ENCODE measurements around the gene HSD17B11.

GRCh38 chr4:87353592-87353991 is 37.4 kb downstream of the HSD17B11 start:
- TF ChIP-seq, protein P1, sequence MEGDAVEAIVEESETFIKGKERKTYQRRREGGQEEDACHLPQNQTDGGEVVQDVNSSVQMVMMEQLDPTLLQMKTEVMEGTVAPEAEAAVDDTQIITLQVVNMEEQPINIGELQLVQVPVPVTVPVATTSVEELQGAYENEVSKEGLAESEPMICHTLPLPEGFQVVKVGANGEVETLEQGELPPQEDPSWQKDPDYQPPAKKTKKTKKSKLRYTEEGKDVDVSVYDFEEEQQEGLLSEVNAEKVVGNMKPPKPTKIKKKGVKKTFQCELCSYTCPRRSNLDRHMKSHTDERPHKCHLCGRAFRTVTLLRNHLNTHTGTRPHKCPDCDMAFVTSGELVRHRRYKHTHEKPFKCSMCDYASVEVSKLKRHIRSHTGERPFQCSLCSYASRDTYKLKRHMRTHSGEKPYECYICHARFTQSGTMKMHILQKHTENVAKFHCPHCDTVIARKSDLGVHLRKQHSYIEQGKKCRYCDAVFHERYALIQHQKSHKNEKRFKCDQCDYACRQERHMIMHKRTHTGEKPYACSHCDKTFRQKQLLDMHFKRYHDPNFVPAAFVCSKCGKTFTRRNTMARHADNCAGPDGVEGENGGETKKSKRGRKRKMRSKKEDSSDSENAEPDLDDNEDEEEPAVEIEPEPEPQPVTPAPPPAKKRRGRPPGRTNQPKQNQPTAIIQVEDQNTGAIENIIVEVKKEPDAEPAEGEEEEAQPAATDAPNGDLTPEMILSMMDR (conservative IDR thresholded peaks at IDR 0.05; ENCODE audit: low read depth, low read length), result peak; percentile 57
- no peak for TF ChIP-seq EZH2 (IDR thresholded peaks at IDR 0.05; ENCODE audit: borderline replicate concordance, low read depth, low read length, poor library complexity, severe bottlenecking)

All from A673 (cell line).